ENCODE data around the gene EVI2B.

DNA sequence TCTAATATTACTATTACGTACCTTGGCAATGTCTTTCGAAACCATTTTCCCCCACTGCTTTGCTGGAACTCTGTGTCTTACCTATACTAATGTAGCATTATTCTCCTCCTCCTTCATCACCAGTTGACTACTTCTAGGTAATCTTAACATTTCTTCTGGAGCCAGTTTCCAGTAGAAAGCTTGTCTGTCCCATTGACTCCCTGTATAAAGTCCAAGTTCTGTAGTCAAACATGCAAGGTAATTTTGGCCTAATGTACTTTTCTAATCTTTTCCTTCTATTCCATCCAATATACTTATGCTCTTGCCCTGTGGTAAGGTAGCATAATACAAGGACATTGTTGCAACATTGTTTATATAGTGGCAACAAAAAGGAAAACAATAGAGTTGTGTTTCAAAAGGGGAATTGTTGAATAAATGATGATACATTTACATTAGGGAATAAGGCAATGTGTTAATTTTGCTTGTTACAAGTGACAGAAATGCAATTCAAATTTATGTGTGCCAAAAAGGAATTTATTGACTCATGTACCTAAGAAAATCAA lies 44.7 kb downstream of the EVI2B start:
- TF ChIP-seq EZH2 (IDR thresholded peaks at IDR 0.05; ENCODE audit: insufficient read depth, poor library complexity, severe bottlenecking) = no peak
- TF ChIP-seq EZH2phosphoT487 (IDR thresholded peaks at IDR 0.05; ENCODE audit: insufficient read depth, low read depth) = no peak

Data from GM23248 (cell line).